ENCODE measurements around the gene KIFC3.
A peak's percentile ranks its signal among the peaks of the same experiment; 100 is the strongest.

The KIFC3 gene

GRCh38 chr16:57765160-57765728 is 37.0 kb downstream of the KIFC3 start:
- no peak for DNase-seq (ENCODE audit: low read depth)

GRCh38 chr16:57764341-57765159 is 37.7 kb downstream of the KIFC3 start:
- DNase-seq (ENCODE audit: low read depth), result peak; percentile 88

GRCh38 chr16:57764006-57764340 is 38.3 kb downstream of the KIFC3 start:
- DNase-seq (ENCODE audit: low read depth), result no peak

- no peak for DNase-seq (ENCODE audit: low read depth)
These were observed 38.8 kb downstream of the KIFC3 start for GRCh38 chr16:57763285-57764005.

- DNase-seq (ENCODE audit: low read depth), result no peak
These were observed 39.8 kb downstream of the KIFC3 start for GRCh38 chr16:57762365-57763040.

GRCh38 chr16:57761957-57762356 is 40.3 kb downstream of the KIFC3 start:
- DNase-seq (ENCODE audit: low read depth), result no peak

- no peak for DNase-seq (ENCODE audit: low read depth)
These were observed 41.0 kb downstream of the KIFC3 start for GRCh38 chr16:57761301-57761700.

- no peak for DNase-seq (ENCODE audit: low read depth)
These were observed 41.7 kb downstream of the KIFC3 start for GRCh38 chr16:57760357-57761160.

GRCh38 chr16:57759541-57760356 is 42.5 kb downstream of the KIFC3 start:
- DNase-seq (ENCODE audit: low read depth), result no peak

- no peak for DNase-seq (ENCODE audit: low read depth)
These were observed 43.2 kb downstream of the KIFC3 start for GRCh38 chr16:57759131-57759530.

- no peak for DNase-seq (ENCODE audit: low read depth)
These were observed 43.8 kb downstream of the KIFC3 start for GRCh38 chr16:57758331-57759117.

GRCh38 chr16:57757883-57758282 is 44.4 kb downstream of the KIFC3 start:
- no peak for DNase-seq (ENCODE audit: low read depth)

GRCh38 chr16:57757326-57757786 is 44.9 kb downstream of the KIFC3 start:
- DNase-seq (ENCODE audit: low read depth), result peak; percentile 59

GRCh38 chr16:57756424-57757325 is 45.6 kb downstream of the KIFC3 start:
- DNase-seq (ENCODE audit: low read depth), result no peak

GRCh38 chr16:57755726-57756423 is 46.4 kb downstream of the KIFC3 start:
- no peak for DNase-seq (ENCODE audit: low read depth)

- no peak for DNase-seq (ENCODE audit: low read depth)
These were observed 47.1 kb downstream of the KIFC3 start for GRCh38 chr16:57755061-57755684.

GRCh38 chr16:57754354-57755060 is 47.8 kb downstream of the KIFC3 start:
- DNase-seq (ENCODE audit: low read depth), result no peak
